Esophagus squamous epithelium (tissue), 4 donors: ENCODE data around the gene PARD3.

ENCODE experiments used
- CTCF ChIP-seq, 6 experiments: fragments of 450-650 bp in 4 of 6; fragments of 200-600 bp in 2 of 6; sonication (generic) in 2 of 6; IDR thresholded peaks; one replicate each; pipeline ENCODE4 v1.5.1; 2016 to 2019; ENCODE audit warnings: antibody characterized with exemption in 6 of 6, mild to moderate bottlenecking in 4 of 6, moderate library complexity in 4 of 6
- POLR2A ChIP-seq, 4 donors: fragments of 450-650 bp; IDR thresholded peaks; one replicate each; pipeline ENCODE4 v1.6.1; 2017; ENCODE audit warnings: antibody characterized with exemption in 4 of 4, mild to moderate bottlenecking in 4 of 4, moderate library complexity in 3 of 4

- no peak for TF ChIP-seq CTCF (IDR thresholded peaks at IDR 0.05)
- TF ChIP-seq POLR2A (IDR thresholded peaks at IDR 0.05) = no peak
Observed at GRCh38 chr10:34428501-34428900, 386.6 kb downstream of the PARD3 start.
